ENCODE data around the gene PSMA1. TPM values are rescaled to one million over a fixed set of nuclear protein-coding genes. Genes with fewer than 3 reads are reported as not detected.
A peak's percentile ranks its signal among the peaks of the same experiment; 100 is the strongest.

PSMA1 gene
- total RNA-seq, 2 donors from 2014 or later, result 71.3 to 73.5 TPM

GRCh38 chr11:14541192-14541947 lies 21.2 kb upstream of the PSMA1 start:
- intact Hi-C loops (cut with DNase I), result no loop called here
- TF ChIP-seq CTCF (IDR thresholded peaks at IDR 0.05) (no peak), POLR2A (IDR thresholded peaks at IDR 0.05) (no peak)
- no peaks in the 10 kb centered on the region for H3K36me3 ChIP-seq (replicated peaks in 1 of 2; ENCODE audit: insufficient read depth in 1 of 2, low read depth in 2 of 2)
- H3K27ac ChIP-seq, result peak overlapping the region in 3 of 4 donors; percentile 31 to 51 (median 35)
- H3K4me3 ChIP-seq, result no peak overlapping the region
- H3K4me1 ChIP-seq, result peaks cover 41% of the 10 kb centered on the region
- H3K9me3 ChIP-seq, result no peaks in the 10 kb centered on the region
- peak; percentile 36 for ATAC-seq
- 32 to 33% methylated on average over 6 of the region's 6 CpGs for WGBS, 2 donors
- H3K27me3 ChIP-seq, result no peaks in the 10 kb centered on the region
- peak; percentile 21 to 42 (median 30) for DNase-seq

GRCh38 chr11:14539982-14540421 lies 19.8 kb upstream of the PSMA1 start:
- intact Hi-C loops (cut with DNase I), result loop anchor here (5.0 kb wide), 1 partner anchor 367 kb away; no protein-coding TSS in a partner anchor
- DNase-seq, result no peak
- Histone ChIP-seq H3K36me3 (replicated peaks in 1 of 2; ENCODE audit: insufficient read depth in 1 of 2, low read depth in 2 of 2) (no peaks in the 10 kb centered on the region), H3K9me3 (no peaks in the 10 kb centered on the region), H3K27ac (peak overlapping the region in 3 of 4 donors; percentile 43 to 67 (median 54)), H3K27me3 (no peaks in the 10 kb centered on the region), H3K4me1 (peaks cover 41% of the 10 kb centered on the region), H3K4me3 (no peak overlapping the region)
- TF ChIP-seq CTCF (IDR thresholded peaks at IDR 0.05) (no peak), POLR2A (IDR thresholded peaks at IDR 0.05) (no peak)
- WGBS, 2 donors, result 69 to 71% methylated on average over 4 of the region's 4 CpGs
- ATAC-seq, result no peak

DNA sequence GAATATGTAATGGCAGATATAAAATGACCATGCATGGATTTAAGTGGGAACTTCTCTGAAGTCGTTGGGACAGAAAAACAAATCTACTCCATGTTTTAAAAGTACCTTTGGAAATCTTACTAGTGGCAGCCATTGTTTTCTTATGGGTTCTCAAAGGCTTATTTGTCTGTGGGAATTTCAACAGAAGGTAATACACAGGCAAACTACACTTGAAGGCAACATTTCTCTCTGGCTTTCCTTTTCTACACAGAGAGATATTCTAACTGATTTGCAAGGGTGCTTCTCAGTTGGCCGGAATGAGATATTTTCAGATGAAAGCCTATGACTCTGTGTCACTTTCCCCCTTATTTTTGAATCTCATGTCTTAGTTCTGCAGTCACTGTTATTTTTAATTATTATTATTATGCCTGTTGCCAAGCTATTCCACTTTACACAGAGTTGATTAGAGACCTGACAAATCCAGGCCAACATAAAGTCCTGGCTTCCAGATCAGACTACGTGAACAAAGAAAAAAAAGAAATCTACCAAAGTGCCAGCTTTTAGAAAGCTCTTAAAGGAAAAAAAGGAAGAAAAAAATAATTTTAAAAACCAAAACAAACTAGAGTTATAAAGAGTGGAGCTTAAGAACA lies 18.9 kb upstream of the PSMA1 start:
- DNase-seq (no peak), ATAC-seq (peak; percentile 57)
- Histone ChIP-seq H3K9me3 (no peaks in the 10 kb centered on the region), H3K4me3 (no peak overlapping the region), H3K27ac (peak overlapping the region; percentile 54 to 67 (median 58)), H3K4me1 (peaks cover 41% of the 10 kb centered on the region), H3K36me3 (replicated peaks in 1 of 2; ENCODE audit: insufficient read depth in 1 of 2, low read depth in 2 of 2) (no peaks in the 10 kb centered on the region), H3K27me3 (no peaks in the 10 kb centered on the region)
- TF ChIP-seq CTCF (IDR thresholded peaks at IDR 0.05), result no peak
- no peak for TF ChIP-seq POLR2A (IDR thresholded peaks at IDR 0.05)
- WGBS, 2 donors, result 38 to 39% methylated on average over 3 of the region's 3 CpGs
- intact Hi-C loops (cut with DNase I), result loop anchor here (5.0 kb wide), 1 partner anchor 368 kb away; no protein-coding TSS in a partner anchor

DNA sequence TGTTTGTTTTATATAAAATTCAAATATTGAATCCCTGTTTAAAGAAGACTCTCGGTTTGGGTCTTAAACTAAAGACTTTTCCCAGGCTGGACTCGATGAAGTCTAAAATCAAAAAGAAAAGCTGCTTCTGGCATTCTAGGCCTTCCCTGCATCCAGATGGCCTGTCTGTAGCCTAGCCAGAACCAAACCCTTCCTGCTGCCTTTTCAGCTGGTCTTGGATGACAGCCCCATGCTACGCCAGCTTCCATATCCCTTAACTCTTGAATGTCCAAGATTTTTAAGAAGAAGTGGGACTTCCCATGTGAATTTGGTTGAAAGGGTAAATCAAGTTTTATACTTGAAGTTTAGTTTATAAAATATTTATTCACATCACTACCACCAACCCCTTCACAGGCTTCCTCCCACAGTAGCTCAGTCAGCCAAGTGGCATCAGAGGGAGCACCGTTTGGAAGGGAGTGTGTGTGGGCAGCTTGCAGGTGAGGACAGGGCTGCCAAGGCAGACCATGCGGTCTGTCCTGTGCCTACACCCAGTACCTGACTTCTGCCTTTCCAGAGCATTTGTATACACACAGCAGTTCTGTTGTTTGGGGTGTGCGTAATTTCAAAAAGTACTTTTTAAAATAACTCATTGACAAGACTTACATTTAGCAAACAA lies 18.2 kb upstream of the PSMA1 start:
- peaks cover 41% of the 10 kb centered on the region for H3K4me1 ChIP-seq
- TF ChIP-seq POLR2A (IDR thresholded peaks at IDR 0.05) (no peak), CTCF (IDR thresholded peaks at IDR 0.05) (no peak)
- peak overlapping the region; percentile 54 to 67 (median 58) for H3K27ac ChIP-seq
- no peaks in the 10 kb centered on the region for H3K27me3 ChIP-seq
- H3K9me3 ChIP-seq, result no peaks in the 10 kb centered on the region
- DNase-seq (peak in 3 of 4 donors; percentile 20 to 43 (median 28)), ATAC-seq (peak; percentile 39)
- no peak overlapping the region for H3K4me3 ChIP-seq
- 43 to 44% methylated on average over 6 of the region's 6 CpGs for WGBS, 2 donors
- intact Hi-C loops (cut with DNase I), result loop anchor here (5.0 kb wide), 1 partner anchor 369 kb away; no protein-coding TSS in a partner anchor
- H3K36me3 ChIP-seq (replicated peaks in 1 of 2; ENCODE audit: insufficient read depth in 1 of 2, low read depth in 2 of 2), result no peaks in the 10 kb centered on the region
